Natural killer cell (primary cell): Measurements from ENCODE around the gene NME9. TPM values are rescaled to one million over a fixed set of nuclear protein-coding genes. Genes with fewer than 3 reads are reported as not detected.

Experiments
- ATAC-seq, 3 donors: fragments of 150-1000 bp in 2 of 3; fragments of 200-7000 bp in 1 of 3; cut with Tn5 transposase; 1 replicate in 1 of 3; 2 replicates in 2 of 3; pipeline ENCODE4 v1.10.0; 2021; ENCODE audit warnings: mild to moderate bottlenecking in 2 of 3, moderate library complexity in 2 of 3
- DNase-seq, 2 donors: peaks; one replicate each; pipeline versions ENCODE4 v3.0.0 to v3.0.0-alpha.2; 2013 to 2021; ENCODE audit warnings: mixed read lengths in 1 of 2
- H3K27ac ChIP-seq: one replicate; pipeline ENCODE4 v1.5.1; 2013; ENCODE audit warnings: mild to moderate bottlenecking, low read length
- H3K27me3 ChIP-seq: one replicate; pipeline ENCODE4 v1.6.1; 2013; ENCODE audit warnings: low read length; ENCODE audit not compliant: control insufficient read depth, insufficient read depth
- H3K36me3 ChIP-seq: one replicate; pipeline ENCODE4 v1.6.1; 2013; ENCODE audit warnings: low read length; ENCODE audit not compliant: control insufficient read depth, insufficient read depth
- H3K4me1 ChIP-seq: one replicate; pipeline ENCODE4 v1.6.1; 2013; ENCODE audit warnings: low read length; ENCODE audit not compliant: control insufficient read depth, insufficient read depth
- H3K4me3 ChIP-seq: one replicate; pipeline ENCODE4 v1.5.1; 2013; ENCODE audit warnings: low read length
- H3K9me3 ChIP-seq: one replicate; pipeline ENCODE4 v1.6.1; 2013; ENCODE audit warnings: low read length; ENCODE audit not compliant: control insufficient read depth, insufficient read depth
- H3K27ac Mint-ChIP-seq, 2 donors: one replicate each; pipeline ENCODE4 v1.8.0; 2022; ENCODE audit warnings: mild to moderate bottlenecking in 2 of 2, mixed read lengths in 2 of 2, moderate library complexity in 1 of 2
- H3K27me3 Mint-ChIP-seq, 2 donors: one replicate each; pipeline ENCODE4 v1.8.0; 2022; ENCODE audit warnings: low read depth in 2 of 2, mixed read lengths in 2 of 2
- H3K36me3 Mint-ChIP-seq: one replicate; pipeline ENCODE4 v1.8.0; 2022; ENCODE audit warnings: mixed read lengths
- H3K4me1 Mint-ChIP-seq, 2 donors: one replicate each; pipeline ENCODE4 v1.8.0; 2022; ENCODE audit warnings: mixed read lengths in 2 of 2
- H3K4me3 Mint-ChIP-seq: one replicate; pipeline ENCODE4 v1.8.0; 2022; ENCODE audit warnings: mild to moderate bottlenecking, moderate library complexity, mixed read lengths
- H3K9me3 Mint-ChIP-seq, 2 donors: one replicate each; pipeline ENCODE4 v1.8.0; 2022; ENCODE audit warnings: mixed read lengths in 2 of 2
- WGBS: methylation state at CpG from one replicate; pipeline ENCODE4 v1.1.7; 2013; ENCODE audit warnings: missing lambda C conversion rate; ENCODE audit not compliant: insufficient coverage; 5-methylcytosine and 5-hydroxymethylcytosine counted together
- intact Hi-C: fragments of 100-400 bp; cut with micrococcal nuclease; formaldehyde crosslinking; loops from one replicate; pipeline ENCODE4 v1.14.2; 2022
- total RNA-seq, 4 donors: library from RNA; stranded (reverse); fragments of 120-200 nt in 1 of 4; gene quantifications; one replicate each; pipeline versions ENCODE4 v1.2.3 to v1.2.4, GENCODE V29; 2013 to 2022
- TF ChIP-seq, protein P1 (sequence below): fragments of 200-600 bp; IDR thresholded peaks from one replicate; pipeline ENCODE4 v1.8.0; 2022; ENCODE audit warnings: antibody characterized with exemption

Gene NME9
- total RNA-seq, 3 donors from 2014 or later (not counting 1 experiment from before 2014, with no cell fraction given): not detected

DNA sequence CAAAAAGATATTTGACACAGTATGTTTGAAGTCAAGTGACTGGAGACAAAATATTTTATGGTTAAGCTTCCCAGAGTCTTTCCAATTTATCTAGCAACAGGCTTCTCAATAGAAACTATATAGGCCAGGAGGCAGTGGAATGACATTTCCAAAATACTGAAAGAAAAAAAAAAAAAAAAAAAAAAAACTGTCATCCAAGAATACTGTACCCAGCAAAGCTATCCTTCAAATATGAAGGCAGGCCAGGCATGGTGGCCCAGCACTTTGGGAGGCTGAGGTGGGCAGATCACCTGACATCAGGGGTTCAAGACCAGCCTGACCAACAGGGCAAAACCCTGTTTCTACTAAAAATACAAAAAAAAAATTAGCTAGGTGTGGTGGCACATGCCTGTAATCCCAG is 20.9 kb downstream of the NME9 start:
- Mint-ChIP-seq H3K36me3 (peaks cover 30% of the 10 kb centered on the region), H3K27ac (no peak overlapping the region), H3K4me1 (no peaks in the 10 kb centered on the region), H3K4me3 (no peak overlapping the region), H3K9me3 (peaks cover 8 to 20% of the 10 kb centered on the region in 2 donors), H3K27me3 (peaks cover 16 to 39% of the 10 kb centered on the region in 2 donors)
- H3K27ac ChIP-seq: no peak overlapping the region
- H3K4me3 ChIP-seq: no peak overlapping the region
- no peaks in the 10 kb centered on the region for H3K36me3 ChIP-seq
- TF ChIP-seq, protein P1, sequence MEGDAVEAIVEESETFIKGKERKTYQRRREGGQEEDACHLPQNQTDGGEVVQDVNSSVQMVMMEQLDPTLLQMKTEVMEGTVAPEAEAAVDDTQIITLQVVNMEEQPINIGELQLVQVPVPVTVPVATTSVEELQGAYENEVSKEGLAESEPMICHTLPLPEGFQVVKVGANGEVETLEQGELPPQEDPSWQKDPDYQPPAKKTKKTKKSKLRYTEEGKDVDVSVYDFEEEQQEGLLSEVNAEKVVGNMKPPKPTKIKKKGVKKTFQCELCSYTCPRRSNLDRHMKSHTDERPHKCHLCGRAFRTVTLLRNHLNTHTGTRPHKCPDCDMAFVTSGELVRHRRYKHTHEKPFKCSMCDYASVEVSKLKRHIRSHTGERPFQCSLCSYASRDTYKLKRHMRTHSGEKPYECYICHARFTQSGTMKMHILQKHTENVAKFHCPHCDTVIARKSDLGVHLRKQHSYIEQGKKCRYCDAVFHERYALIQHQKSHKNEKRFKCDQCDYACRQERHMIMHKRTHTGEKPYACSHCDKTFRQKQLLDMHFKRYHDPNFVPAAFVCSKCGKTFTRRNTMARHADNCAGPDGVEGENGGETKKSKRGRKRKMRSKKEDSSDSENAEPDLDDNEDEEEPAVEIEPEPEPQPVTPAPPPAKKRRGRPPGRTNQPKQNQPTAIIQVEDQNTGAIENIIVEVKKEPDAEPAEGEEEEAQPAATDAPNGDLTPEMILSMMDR: no peak
- intact Hi-C loops: no loop called here
- ATAC-seq: no peak
- no peaks in the 10 kb centered on the region for H3K4me1 ChIP-seq
- DNase-seq: no peak
- H3K9me3 ChIP-seq: peaks cover 17% of the 10 kb centered on the region
- no peaks in the 10 kb centered on the region for H3K27me3 ChIP-seq

- no peaks in the 10 kb centered on the region for H3K4me1 ChIP-seq
- Mint-ChIP-seq H3K36me3 (peaks cover 30% of the 10 kb centered on the region), H3K4me3 (no peak overlapping the region), H3K9me3 (peaks cover 8 to 20% of the 10 kb centered on the region in 2 donors), H3K4me1 (no peaks in the 10 kb centered on the region), H3K27ac (no peak overlapping the region), H3K27me3 (peaks cover 16 to 39% of the 10 kb centered on the region in 2 donors)
- no peak overlapping the region for H3K27ac ChIP-seq
- no peak for ATAC-seq
- WGBS: 88% methylated on average over 5 of the region's 5 CpGs
- no peak for DNase-seq
- no peaks in the 10 kb centered on the region for H3K27me3 ChIP-seq
- intact Hi-C loops: no loop called here
- H3K4me3 ChIP-seq: no peak overlapping the region
- H3K36me3 ChIP-seq: no peaks in the 10 kb centered on the region
- TF ChIP-seq, protein P1: no peak
- H3K9me3 ChIP-seq: peaks cover 17% of the 10 kb centered on the region
These were observed 21.8 kb downstream of the NME9 start for GRCh38 chr3:138307899-138308298.

DNA sequence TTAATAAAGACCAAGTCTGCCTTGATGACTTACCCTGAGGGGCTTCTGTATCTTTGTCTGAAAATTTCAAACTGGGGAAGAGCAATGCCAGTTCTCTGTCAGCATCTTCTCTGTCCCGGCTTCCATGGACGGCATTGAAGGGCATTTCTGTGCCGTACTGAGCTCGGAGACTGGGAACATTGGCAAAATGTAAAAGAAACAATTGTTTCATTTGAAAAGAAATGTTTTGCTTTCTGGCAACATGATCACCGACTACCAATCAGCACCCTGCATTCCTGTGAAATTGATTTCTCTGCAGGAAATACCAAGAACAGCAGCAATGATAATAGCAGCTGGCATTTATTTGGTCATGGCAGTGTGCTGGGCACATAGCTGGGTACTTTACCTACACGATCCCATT is 26.2 kb downstream of the NME9 start:
- no peak overlapping the region for H3K27ac ChIP-seq
- peaks cover 9% of the 10 kb centered on the region for H3K36me3 Mint-ChIP-seq
- no peak overlapping the region for H3K4me3 ChIP-seq
- peaks cover 5 to 10% of the 10 kb centered on the region in 2 donors for H3K9me3 Mint-ChIP-seq
- H3K9me3 ChIP-seq: peaks cover 5% of the 10 kb centered on the region
- TF ChIP-seq, protein P1: no peak
- no peaks in the 10 kb centered on the region for H3K4me1 ChIP-seq
- no peak for DNase-seq
- H3K27ac Mint-ChIP-seq: no peak overlapping the region
- H3K4me3 Mint-ChIP-seq: no peak overlapping the region
- WGBS: 95% methylated on average over 6 of the region's 6 CpGs
- H3K36me3 ChIP-seq: peaks cover 3% of the 10 kb centered on the region
- H3K27me3 ChIP-seq: no peaks in the 10 kb centered on the region
- no peak for ATAC-seq
- no peaks in the 10 kb centered on the region for H3K4me1 Mint-ChIP-seq
- peaks cover 0 to 8% of the 10 kb centered on the region in 2 donors for H3K27me3 Mint-ChIP-seq
- intact Hi-C loops: no loop called here

GRCh38 chr3:138300647-138301046 is 29.0 kb downstream of the NME9 start:
- no peaks in the 10 kb centered on the region for H3K4me1 ChIP-seq
- ATAC-seq (no peak), DNase-seq (no peak)
- Mint-ChIP-seq H3K27me3 (no peaks in the 10 kb centered on the region), H3K9me3 (no peaks in the 10 kb centered on the region), H3K4me1 (no peaks in the 10 kb centered on the region), H3K27ac (no peak overlapping the region), H3K4me3 (no peak overlapping the region), H3K36me3 (no peaks in the 10 kb centered on the region)
- no peaks in the 10 kb centered on the region for H3K9me3 ChIP-seq
- H3K36me3 ChIP-seq: peaks cover 11% of the 10 kb centered on the region
- no peak overlapping the region for H3K4me3 ChIP-seq
- H3K27ac ChIP-seq: no peak overlapping the region
- TF ChIP-seq, protein P1: no peak
- intact Hi-C loops: no loop called here
- WGBS: 92% methylated on average over 2 of the region's 2 CpGs
- H3K27me3 ChIP-seq: no peaks in the 10 kb centered on the region
